OCI-LY7 (cell line): ENCODE measurements around the gene TXNDC15. TPM values are rescaled to one million over a fixed set of nuclear protein-coding genes. Genes with fewer than 3 reads are reported as not detected.

Source experiments
- BruUV-seq: library from RNA; stranded (reverse); fragments of 400-500 nt; replicated peaks from 2 replicates; lab custom pipeline; 2021; lab: Mats Ljungman, UMichigan
- CTCF ChIA-PET: fragments of 300-600 bp; sonication (Branson Sonifier 250); formaldehyde crosslinking; loops from one replicate; lab custom pipeline; 2022; ENCODE audit warnings: antibody characterized with exemption; ENCODE audit not compliant: unreplicated experiment; lab: Charles Lee
- POLR2A ChIA-PET: fragments of 300-600 bp; sonication (Branson Sonifier 250); formaldehyde crosslinking; loops from one replicate; lab custom pipeline; 2022; ENCODE audit warnings: antibody characterized with exemption; lab: Charles Lee
- DNase-seq: peaks from one replicate; pipeline ENCODE4 v3.0.0-alpha.2; 2015; ENCODE audit warnings: low spot score
- H2AFZ ChIP-seq: fragments of 200-600 bp; sonication (generic), shearing (Covaris generic); 2 replicates; pipeline ENCODE4 v1.6.1; 2014; ENCODE audit warnings: mild to moderate bottlenecking, antibody characterized with exemption, low read length, moderate library complexity
- H3K27ac ChIP-seq: fragments of 200-600 bp; sonication (generic); 2 replicates; pipeline ENCODE4 v1.5.1; 2014; ENCODE audit warnings: mixed run types, low read depth, mild to moderate bottlenecking, moderate library complexity, low read length, inconsistent platforms; ENCODE audit not compliant: poor library complexity, severe bottlenecking
- H3K36me3 ChIP-seq: fragments of 200-600 bp; sonication (generic); 2 replicates; pipeline ENCODE4 v1.6.1; 2014; ENCODE audit warnings: mild to moderate bottlenecking, antibody characterized with exemption, low read length, moderate library complexity, mixed read lengths; ENCODE audit not compliant: insufficient read depth
- H3K4me1 ChIP-seq: fragments of 200-600 bp; sonication (generic); 2 replicates; pipeline ENCODE4 v1.5.1; 2014; ENCODE audit warnings: mild to moderate bottlenecking, low read length; ENCODE audit not compliant: insufficient read depth, poor library complexity, severe bottlenecking
- H3K4me2 ChIP-seq: fragments of 200-600 bp; sonication (generic); 2 replicates; pipeline ENCODE4 v1.6.1; 2014; ENCODE audit warnings: mild to moderate bottlenecking, low read length
- H3K4me3 ChIP-seq: fragments of 200-600 bp; sonication (generic); 2 replicates; pipeline ENCODE4 v1.5.1; 2014; ENCODE audit warnings: mild to moderate bottlenecking, low read depth, low read length; ENCODE audit not compliant: poor library complexity, severe bottlenecking
- H3K79me2 ChIP-seq: fragments of 200-600 bp; sonication (generic); 2 replicates; pipeline ENCODE4 v1.6.1; 2016; ENCODE audit warnings: low read depth, mild to moderate bottlenecking, low read length, moderate library complexity, mixed read lengths; ENCODE audit not compliant: insufficient read depth
- H3K9me2 ChIP-seq: fragments of 200-600 bp; sonication (generic); 2 replicates; pipeline ENCODE4 v1.6.1; 2016; ENCODE audit warnings: mild to moderate bottlenecking, low read length, mixed read lengths; ENCODE audit not compliant: insufficient read depth
- H3K9me3 ChIP-seq: fragments of 200-600 bp; sonication (generic); 2 replicates; pipeline ENCODE4 v1.6.1; 2014; ENCODE audit warnings: mild to moderate bottlenecking, mixed run types, low read length, mixed read lengths
- H4K20me1 ChIP-seq: fragments of 200-600 bp; sonication (generic); 2 replicates; pipeline ENCODE4 v1.6.1; 2014; ENCODE audit warnings: mild to moderate bottlenecking, antibody characterized with exemption, low read length, moderate library complexity, mixed read lengths; ENCODE audit not compliant: insufficient read depth
- EZH2phosphoT487 ChIP-seq: fragments of 200-600 bp; sonication (generic); IDR thresholded peaks from 2 replicates; pipeline ENCODE4 v1.6.1; 2018; ENCODE audit warnings: low read depth, borderline replicate concordance, mild to moderate bottlenecking, mixed run types, antibody characterized with exemption, low read length, moderate library complexity, mixed read lengths
- intact Hi-C: fragments of 100-400 bp; cut with micrococcal nuclease; formaldehyde crosslinking; loops from one replicate; pipeline ENCODE4 v1.10.0; 2022; ENCODE audit not compliant: unreplicated experiment
- total RNA-seq, 2 experiments: library from RNA; depleted of rRNA in 1 of 2; stranded (reverse); fragments of >200 nt in 1 of 2; shearing (Covaris generic) in 1 of 2; gene quantifications; 2 replicates each; pipeline ENCODE4 v1.2.3, GENCODE V29; 2014 to 2022
- TF ChIP-seq, protein P1 (sequence below): fragments of 200-600 bp; sonication (generic); conservative IDR thresholded peaks from 2 replicates; pipeline ENCODE4 v1.5.1; 2014; ENCODE audit warnings: mild to moderate bottlenecking, antibody characterized with exemption, low read length, moderate library complexity, mixed read lengths

TXNDC15 gene
- total RNA-seq, 2 experiments from 2014 or later = 20.6 to 31.1 TPM

DNA sequence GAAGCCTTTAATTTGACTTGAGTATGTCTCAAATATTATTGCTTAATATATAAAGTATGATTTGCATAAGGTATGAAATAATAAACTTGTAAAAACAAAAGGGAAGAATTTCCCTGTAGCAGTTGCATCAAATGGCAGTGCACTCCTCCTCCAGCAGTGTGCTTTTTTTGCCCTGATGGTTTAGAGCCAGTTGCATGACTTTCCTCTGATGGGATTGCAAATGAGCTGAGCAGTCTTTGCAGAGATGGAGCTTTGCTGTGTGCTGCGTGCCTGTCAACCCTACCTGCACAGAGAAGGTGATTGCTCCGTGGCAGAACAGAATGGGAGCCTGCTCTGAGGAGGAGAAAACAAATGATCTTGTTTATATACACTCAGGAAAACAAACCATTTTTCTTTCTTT is 70.9 kb downstream of the TXNDC15 start:
- ChIA-PET POLR2A (interaction anchor here (1.2 kb wide), 1 partner anchor 11 kb away, joined by 6 read pairs; no protein-coding TSS in a partner anchor), CTCF (no interaction called here)
- no peak overlapping the region for H3K4me2 ChIP-seq
- H3K9me2 ChIP-seq = no peaks in the 10 kb centered on the region
- no peak overlapping the region for H3K27ac ChIP-seq
- no peaks in the 10 kb centered on the region for H3K4me1 ChIP-seq
- H2AFZ ChIP-seq = no peak overlapping the region
- TF ChIP-seq, protein P1, sequence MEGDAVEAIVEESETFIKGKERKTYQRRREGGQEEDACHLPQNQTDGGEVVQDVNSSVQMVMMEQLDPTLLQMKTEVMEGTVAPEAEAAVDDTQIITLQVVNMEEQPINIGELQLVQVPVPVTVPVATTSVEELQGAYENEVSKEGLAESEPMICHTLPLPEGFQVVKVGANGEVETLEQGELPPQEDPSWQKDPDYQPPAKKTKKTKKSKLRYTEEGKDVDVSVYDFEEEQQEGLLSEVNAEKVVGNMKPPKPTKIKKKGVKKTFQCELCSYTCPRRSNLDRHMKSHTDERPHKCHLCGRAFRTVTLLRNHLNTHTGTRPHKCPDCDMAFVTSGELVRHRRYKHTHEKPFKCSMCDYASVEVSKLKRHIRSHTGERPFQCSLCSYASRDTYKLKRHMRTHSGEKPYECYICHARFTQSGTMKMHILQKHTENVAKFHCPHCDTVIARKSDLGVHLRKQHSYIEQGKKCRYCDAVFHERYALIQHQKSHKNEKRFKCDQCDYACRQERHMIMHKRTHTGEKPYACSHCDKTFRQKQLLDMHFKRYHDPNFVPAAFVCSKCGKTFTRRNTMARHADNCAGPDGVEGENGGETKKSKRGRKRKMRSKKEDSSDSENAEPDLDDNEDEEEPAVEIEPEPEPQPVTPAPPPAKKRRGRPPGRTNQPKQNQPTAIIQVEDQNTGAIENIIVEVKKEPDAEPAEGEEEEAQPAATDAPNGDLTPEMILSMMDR = no peak
- no peak for TF ChIP-seq EZH2phosphoT487
- no peaks in the 10 kb centered on the region for H3K9me3 ChIP-seq
- intact Hi-C loops = no loop called here
- peaks cover 4% of the 10 kb centered on the region; the same call in 1 of the 2 replicates for H3K36me3 ChIP-seq
- no peak for DNase-seq
- H3K4me3 ChIP-seq = no peak overlapping the region
- H4K20me1 ChIP-seq = no peaks in the 10 kb centered on the region
- no peaks in the 10 kb centered on the region for H3K79me2 ChIP-seq
- no TSS peak for BruUV-seq

DNA sequence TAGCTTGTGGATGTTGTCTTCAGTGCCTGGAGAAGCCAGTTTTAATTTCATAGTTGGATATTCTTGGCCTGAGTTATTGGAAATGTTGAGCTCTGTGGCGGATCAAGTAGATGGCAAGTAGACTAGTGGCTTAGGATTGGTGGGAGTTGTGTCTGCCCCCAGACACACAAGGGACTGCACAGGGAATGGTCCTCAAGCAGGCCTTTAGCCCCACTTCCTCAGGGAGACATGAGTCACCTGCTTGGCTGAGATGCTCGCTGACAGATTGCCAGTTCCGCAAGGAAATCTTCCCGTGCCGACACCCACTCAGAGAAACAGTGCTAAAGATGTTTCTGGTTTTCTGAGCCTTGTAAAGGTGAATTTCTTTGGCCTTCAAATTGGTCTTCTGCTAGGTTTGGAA is 74.7 kb downstream of the TXNDC15 start:
- no TSS peak for BruUV-seq
- Histone ChIP-seq H3K27ac (no peak overlapping the region), H3K9me3 (0 out of 2 replicates have a peak, but pooled peaks cover 1% of the 10 kb centered on the region), H3K4me3 (no peak overlapping the region), H3K4me2 (no peak overlapping the region), H4K20me1 (no peaks in the 10 kb centered on the region), H3K4me1 (no peaks in the 10 kb centered on the region), H3K9me2 (no peaks in the 10 kb centered on the region), H3K36me3 (no peaks in the 10 kb centered on the region), H2AFZ (no peak overlapping the region), H3K79me2 (no peaks in the 10 kb centered on the region)
- TF ChIP-seq, protein P1 = no peak
- TF ChIP-seq EZH2phosphoT487 = no peak
- DNase-seq = no peak
- CTCF ChIA-PET = interaction anchor here (0.6 kb wide), 1 partner anchor 106 kb away, joined by 4 read pairs; no protein-coding TSS in a partner anchor
- intact Hi-C loops = no loop called here
- POLR2A ChIA-PET = interaction anchor here (0.5 to 2.1 kb wide), 4 partner anchors 14 to 230 kb away, joined by 3 to 9 read pairs (median 6); no protein-coding TSS in a partner anchor

DNA sequence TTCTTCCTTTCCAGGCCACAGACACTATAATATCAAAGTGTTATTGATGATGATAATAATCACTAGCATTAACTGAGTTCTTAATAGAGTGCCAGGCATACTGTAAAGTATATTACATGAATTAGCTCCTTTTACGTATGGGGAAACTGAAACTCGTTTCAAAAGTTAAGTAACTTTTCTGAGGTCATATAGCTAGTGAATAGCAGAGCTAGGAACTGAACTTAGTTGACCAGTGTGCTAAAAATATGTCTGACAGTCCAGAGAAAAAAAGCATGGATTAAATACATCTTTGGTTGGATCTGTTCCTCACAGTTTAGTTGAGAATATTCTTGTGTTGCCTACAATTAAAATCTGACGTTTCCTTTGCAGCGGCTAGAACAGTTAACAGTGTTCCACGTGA is 75.1 kb downstream of the TXNDC15 start:
- Histone ChIP-seq H3K9me2 (no peaks in the 10 kb centered on the region), H3K79me2 (no peaks in the 10 kb centered on the region), H3K9me3 (peaks cover 5% of the 10 kb centered on the region; the same call in 1 of the 2 replicates), H2AFZ (no peak overlapping the region), H4K20me1 (no peaks in the 10 kb centered on the region), H3K4me3 (no peak overlapping the region), H3K36me3 (no peaks in the 10 kb centered on the region), H3K27ac (no peak overlapping the region), H3K4me1 (no peaks in the 10 kb centered on the region), H3K4me2 (no peak overlapping the region)
- intact Hi-C loops = no loop called here
- no peak for DNase-seq
- BruUV-seq = no TSS peak
- POLR2A ChIA-PET = interaction anchor here (0.5 to 2.1 kb wide), 3 partner anchors 14 to 21 kb away, joined by 3 to 9 read pairs (median 5); no protein-coding TSS in a partner anchor
- TF ChIP-seq EZH2phosphoT487 = no peak
- TF ChIP-seq, protein P1 = no peak
- CTCF ChIA-PET = interaction anchor here (0.6 kb wide), 1 partner anchor 106 kb away, joined by 4 read pairs; no protein-coding TSS in a partner anchor
